GM19035 (cell line): ENCODE measurements around the gene TTLL3.

ENCODE experiments used
- ATAC-seq: cut with Tn5 transposase; IDR thresholded peaks from one replicate; pipeline ENCODE4 v1.9.1; 2021; ENCODE audit not compliant: unreplicated experiment

The TTLL3 gene

GRCh38 chr3:9806688-9807589 lies 3.1 kb upstream of the TTLL3 start:
- ATAC-seq = no peak

GRCh38 chr3:9807981-9808344 lies 2.1 kb upstream of the TTLL3 start:
- no peak for ATAC-seq

GRCh38 chr3:9808345-9809037 lies 1.6 kb upstream of the TTLL3 start:
- no peak for ATAC-seq

DNA sequence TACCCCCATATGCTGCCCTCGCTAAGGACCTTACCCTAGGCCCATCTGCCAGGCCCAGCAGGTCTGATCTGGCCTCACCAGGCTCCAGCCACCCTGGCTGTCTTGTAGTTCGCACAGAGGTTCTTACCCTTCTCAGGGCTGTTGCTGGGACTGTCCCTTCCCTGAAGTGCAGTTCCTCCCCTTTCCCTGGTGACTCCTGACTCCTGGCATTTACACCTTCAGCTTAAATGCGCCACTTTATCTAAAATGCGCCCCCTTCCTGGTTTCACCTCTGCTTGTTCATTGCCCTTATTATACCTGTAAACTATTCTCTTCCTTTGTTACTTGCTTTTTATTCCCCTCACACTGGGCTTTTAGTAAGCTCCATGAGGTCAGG lies 835 bp upstream of the TTLL3 start:
- peak; percentile 6 for ATAC-seq

- no peak for ATAC-seq
Observed at GRCh38 chr3:9810433-9810770, 340 bp downstream of the TTLL3 start.

DNA sequence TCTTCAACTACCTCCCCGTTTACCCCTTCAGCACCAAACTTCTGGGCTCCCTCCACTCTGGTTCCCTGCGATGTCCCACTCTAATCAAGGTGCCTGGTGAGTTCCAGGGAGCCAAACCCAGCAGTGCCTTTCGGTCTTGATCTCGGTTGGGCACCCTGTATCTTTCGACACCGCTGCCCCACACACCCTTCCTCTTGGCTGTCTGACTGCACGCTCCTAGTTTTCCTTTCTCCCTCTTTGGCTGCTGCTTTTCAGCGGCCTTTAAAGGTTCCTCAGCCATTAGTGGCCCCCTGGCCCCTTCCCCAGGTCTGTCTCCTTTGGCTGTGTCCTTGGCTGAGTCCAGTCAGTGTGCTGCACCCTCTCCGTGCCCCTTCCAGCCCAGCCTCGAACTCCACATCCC lies 784 bp downstream of the TTLL3 start:
- no peak for ATAC-seq

- ATAC-seq = no peak
Observed at GRCh38 chr3:9812870-9813483, 2.9 kb downstream of the TTLL3 start.

GRCh38 chr3:9815986-9816385 lies 5.9 kb downstream of the TTLL3 start:
- no peak for ATAC-seq

DNA sequence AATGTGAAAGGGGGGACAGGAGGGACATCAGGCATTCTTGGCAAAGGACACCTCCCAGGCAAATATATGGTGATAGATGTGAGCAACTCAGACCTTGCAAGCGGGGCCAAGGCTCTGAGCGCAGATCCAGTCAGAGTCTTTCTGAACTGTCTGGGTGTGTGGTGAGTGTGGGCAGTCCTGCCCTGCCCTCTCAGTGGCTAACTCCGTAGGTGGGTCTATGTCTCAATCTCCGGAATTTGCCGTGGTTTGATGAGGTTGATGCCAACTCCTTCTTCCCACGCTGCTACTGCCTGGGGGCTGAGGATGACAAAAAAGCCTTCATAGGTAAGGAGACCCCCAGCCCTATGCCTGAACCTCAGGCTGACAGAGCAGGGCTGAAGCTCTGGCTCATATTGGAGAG lies 7.4 kb downstream of the TTLL3 start:
- no peak for ATAC-seq

- ATAC-seq = no peak
Observed at GRCh38 chr3:9818666-9819335, 8.7 kb downstream of the TTLL3 start.

GRCh38 chr3:9820543-9820942 lies 10.5 kb downstream of the TTLL3 start:
- no peak for ATAC-seq

DNA sequence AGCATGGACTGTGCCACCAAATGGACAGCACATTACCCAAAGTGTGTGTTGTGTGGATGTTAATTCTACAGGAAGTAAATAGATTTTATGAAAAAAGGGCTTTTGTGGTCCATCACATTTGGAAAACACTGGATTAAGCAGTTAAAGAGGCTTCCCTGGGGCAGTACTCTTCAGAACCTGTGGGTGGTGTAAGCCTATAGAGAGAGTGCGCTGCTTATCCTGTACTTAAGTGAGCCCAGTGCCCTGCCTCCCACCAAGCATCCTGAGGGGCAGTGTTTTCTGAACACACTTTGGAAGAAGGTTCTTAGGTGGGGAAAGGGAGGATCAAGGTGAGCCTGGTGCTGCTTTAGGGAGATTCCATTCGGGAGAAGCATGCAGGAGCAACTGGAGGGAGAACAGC lies 10.9 kb downstream of the TTLL3 start:
- ATAC-seq = no peak

GRCh38 chr3:9825451-9826040 lies 15.5 kb downstream of the TTLL3 start:
- no peak for ATAC-seq

GRCh38 chr3:9826815-9827573 lies 16.9 kb downstream of the TTLL3 start:
- ATAC-seq = no peak

DNA sequence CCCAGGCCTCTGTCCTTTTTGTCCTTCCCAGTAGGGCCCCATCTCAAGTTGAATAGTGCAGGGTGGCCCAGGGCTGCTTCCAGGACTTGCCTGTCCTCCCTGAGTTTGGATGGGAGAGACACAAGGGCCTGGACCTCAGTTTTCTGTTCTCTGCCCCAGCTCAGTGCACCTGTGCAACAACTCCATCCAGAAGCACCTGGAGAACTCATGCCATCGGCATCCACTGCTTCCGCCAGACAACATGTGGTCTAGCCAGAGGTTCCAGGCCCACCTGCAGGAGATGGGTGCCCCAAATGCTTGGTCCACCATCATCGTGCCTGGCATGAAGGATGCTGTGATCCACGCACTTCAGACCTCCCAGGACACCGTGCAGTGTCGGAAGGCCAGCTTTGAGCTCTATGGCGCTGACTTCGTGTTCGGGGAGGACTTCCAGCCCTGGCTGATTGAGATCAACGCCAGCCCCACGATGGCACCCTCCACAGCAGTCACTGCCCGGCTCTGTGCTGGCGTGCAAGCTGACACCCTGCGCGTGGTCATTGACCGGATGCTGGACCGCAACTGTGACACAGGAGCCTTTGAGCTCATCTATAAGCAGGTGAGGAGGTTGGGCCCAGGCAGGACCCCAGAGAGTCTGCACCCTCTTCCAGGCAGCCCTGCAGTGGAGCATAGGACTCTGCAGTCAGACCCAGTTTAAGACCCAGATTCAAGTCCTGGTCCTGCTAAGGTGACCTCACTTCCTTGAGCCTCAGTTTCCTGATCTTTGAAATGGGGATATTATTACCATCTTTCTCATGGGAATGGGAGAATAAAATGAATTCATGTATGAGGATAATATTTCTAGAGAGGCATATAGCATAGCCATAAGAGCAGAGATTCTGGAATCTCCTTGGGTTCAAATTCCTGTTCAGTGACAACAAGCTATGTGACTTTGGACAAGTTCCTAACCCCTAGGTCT lies 19.0 kb downstream of the TTLL3 start:
- ATAC-seq = no peak

- ATAC-seq = no peak
Observed at GRCh38 chr3:9831253-9831652, 21.2 kb downstream of the TTLL3 start.

DNA sequence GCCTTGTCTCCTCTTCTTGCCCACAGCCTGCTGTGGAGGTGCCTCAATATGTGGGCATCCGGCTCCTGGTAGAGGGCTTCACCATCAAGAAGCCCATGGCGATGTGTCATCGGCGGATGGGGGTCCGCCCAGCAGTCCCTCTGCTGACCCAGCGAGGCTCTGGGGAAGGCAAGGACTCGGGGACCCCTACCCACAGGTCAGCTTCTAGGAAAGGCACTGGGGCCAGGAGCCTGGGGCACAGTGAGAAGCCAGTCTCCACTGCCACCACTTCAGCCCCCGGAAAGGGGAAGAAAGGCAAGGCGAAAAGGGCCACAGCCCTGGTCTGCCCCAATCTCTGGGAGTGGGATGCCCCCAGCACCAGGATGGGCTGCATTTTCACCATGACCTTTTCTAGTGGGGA lies 23.0 kb downstream of the TTLL3 start:
- no peak for ATAC-seq

GRCh38 chr3:9834520-9835380 lies 24.7 kb downstream of the TTLL3 start:
- no peak for ATAC-seq
